Stomach (tissue), 4 donors: Measurements from ENCODE around the gene DHX8.
"Not testable (repeated sequence)": the region's sequence is repeated elsewhere in the genome, so short reads cannot be mapped to it uniquely, and the experiment has no call there.

ENCODE experiments used
- EP300 ChIP-seq: sonication (generic); formaldehyde crosslinking; IDR thresholded peaks from one replicate; pipeline ENCODE4 v1.6.1; 2017; ENCODE audit warnings: antibody characterized with exemption
- POLR2A ChIP-seq, 4 donors: fragments of 450-650 bp; IDR thresholded peaks; one replicate each; pipeline ENCODE4 v1.6.1; 2016; ENCODE audit warnings: antibody characterized with exemption in 4 of 4, control low read depth in 2 of 4, mild to moderate bottlenecking in 1 of 4, moderate library complexity in 1 of 4
- POLR2AphosphoS5 ChIP-seq, 3 donors: sonication (generic); formaldehyde crosslinking; IDR thresholded peaks; one replicate each; pipeline ENCODE4 v1.6.1; 2016; ENCODE audit warnings: antibody characterized with exemption in 3 of 3
- TF ChIP-seq, protein P1 (sequence below), 7 experiments: fragments of 450-650 bp in 4 of 7; fragments of 200-600 bp in 3 of 7; sonication (generic) in 3 of 7; IDR thresholded peaks; one replicate each; pipeline ENCODE4 v1.5.1; 2016 to 2019; ENCODE audit warnings: antibody characterized with exemption in 7 of 7, control low read depth in 2 of 7, mild to moderate bottlenecking in 1 of 7

DNA sequence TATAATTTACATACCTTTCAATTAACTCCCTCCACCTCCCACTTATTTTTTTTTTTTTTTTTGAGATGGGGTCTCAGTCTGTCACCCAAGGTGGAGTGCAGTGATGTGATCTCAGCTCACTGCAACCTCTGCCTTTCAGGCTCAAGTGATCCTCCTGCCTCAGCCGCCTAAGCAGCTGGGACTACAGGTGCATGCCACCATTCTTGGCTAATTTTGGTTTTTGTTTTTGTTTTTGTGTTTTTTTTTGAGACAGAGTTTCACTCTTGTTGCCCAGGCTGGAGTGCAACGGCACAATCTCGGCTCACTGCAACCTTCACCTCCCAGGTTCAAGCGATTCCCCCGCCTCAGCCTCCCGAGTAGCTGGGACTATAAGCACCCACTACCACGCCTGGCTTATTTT lies 25.7 kb downstream of the DHX8 start:
- TF ChIP-seq, protein P1, sequence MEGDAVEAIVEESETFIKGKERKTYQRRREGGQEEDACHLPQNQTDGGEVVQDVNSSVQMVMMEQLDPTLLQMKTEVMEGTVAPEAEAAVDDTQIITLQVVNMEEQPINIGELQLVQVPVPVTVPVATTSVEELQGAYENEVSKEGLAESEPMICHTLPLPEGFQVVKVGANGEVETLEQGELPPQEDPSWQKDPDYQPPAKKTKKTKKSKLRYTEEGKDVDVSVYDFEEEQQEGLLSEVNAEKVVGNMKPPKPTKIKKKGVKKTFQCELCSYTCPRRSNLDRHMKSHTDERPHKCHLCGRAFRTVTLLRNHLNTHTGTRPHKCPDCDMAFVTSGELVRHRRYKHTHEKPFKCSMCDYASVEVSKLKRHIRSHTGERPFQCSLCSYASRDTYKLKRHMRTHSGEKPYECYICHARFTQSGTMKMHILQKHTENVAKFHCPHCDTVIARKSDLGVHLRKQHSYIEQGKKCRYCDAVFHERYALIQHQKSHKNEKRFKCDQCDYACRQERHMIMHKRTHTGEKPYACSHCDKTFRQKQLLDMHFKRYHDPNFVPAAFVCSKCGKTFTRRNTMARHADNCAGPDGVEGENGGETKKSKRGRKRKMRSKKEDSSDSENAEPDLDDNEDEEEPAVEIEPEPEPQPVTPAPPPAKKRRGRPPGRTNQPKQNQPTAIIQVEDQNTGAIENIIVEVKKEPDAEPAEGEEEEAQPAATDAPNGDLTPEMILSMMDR (IDR thresholded peaks at IDR 0.05): not testable (repeated sequence)
- not testable (repeated sequence) for TF ChIP-seq POLR2A (IDR thresholded peaks at IDR 0.05); POLR2AphosphoS5 (IDR thresholded peaks at IDR 0.05); EP300
